GM08714 (cell line): ENCODE results near the gene C22orf31.

Experiments
- H3K4me3 ChIP-seq: fragments of 200-500 bp; sonication (Bioruptor generic); 2 replicates; pipeline ENCODE4 v1.5.1; 2014; ENCODE audit warnings: mild to moderate bottlenecking, low read length, inconsistent platforms
- ZNF274 ChIP-seq: IDR thresholded peaks from 2 replicates; pipeline ENCODE4 v1.6.1; 2012; ENCODE audit warnings: mild to moderate bottlenecking, low read depth, low read length

C22orf31 gene

DNA sequence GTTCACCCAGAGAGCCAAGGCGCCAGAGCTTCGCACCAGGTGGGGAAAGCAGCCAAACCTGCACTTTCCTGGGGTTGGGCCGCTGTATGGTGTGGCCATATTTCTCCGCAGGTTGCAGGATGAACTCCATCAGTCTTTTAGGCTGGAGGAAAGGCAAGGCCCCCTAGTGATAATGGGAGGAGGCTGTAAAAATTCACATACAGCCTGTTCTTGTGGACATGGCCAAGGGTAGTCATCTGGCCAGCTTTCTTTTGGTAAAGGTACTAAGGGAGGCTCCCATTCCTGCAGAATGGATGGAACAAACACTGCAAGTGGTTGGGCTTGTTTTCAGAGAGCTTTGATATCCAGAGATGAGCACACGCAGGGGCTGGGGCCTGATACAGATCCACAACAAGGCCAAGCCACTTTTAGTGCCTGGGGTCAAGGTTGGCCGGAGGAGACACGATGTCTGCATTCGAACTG, 29.6 kb downstream of the C22orf31 start:
- TF ChIP-seq ZNF274: no peak
- no peak overlapping the region for H3K4me3 ChIP-seq

DNA sequence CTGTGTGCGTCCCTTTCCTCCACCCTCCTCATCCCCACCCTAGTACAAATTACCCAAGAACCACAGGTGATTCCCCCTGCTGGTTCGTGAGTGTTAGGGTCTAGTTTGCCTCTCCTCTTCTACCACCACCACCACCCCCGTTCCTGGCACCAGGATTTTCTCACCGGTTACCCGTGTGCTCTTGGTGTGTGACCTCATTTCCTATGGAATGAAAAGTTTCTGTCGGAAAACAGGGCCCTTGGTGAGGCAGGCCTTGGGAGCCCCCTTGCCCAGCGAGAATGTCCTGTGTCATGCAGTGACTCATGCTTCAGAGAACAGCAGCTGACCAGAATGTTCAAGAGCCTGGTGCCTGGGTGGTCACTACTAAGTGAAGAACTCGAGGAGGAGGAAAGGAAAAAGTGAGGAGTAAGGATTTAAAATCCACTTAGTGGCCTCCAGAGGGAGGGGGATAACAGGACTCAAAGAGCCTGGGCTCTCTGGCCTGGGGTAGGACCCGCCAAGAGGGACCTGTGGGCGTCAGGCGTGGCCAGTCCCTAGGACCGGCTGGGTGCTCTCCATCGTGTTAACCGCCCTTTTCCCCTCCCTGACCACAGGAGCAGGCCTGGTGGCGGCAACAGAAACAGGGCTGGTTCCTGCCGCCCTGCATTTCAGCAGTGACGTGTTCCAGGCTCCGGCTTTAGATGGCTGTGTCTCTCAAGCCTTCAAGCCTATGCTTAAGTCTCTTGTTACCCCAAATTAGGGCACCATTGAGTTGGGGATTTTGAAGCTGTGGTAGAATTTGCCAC, 30.2 kb downstream of the C22orf31 start:
- H3K4me3 ChIP-seq: no peak overlapping the region
- no peak for TF ChIP-seq ZNF274

DNA sequence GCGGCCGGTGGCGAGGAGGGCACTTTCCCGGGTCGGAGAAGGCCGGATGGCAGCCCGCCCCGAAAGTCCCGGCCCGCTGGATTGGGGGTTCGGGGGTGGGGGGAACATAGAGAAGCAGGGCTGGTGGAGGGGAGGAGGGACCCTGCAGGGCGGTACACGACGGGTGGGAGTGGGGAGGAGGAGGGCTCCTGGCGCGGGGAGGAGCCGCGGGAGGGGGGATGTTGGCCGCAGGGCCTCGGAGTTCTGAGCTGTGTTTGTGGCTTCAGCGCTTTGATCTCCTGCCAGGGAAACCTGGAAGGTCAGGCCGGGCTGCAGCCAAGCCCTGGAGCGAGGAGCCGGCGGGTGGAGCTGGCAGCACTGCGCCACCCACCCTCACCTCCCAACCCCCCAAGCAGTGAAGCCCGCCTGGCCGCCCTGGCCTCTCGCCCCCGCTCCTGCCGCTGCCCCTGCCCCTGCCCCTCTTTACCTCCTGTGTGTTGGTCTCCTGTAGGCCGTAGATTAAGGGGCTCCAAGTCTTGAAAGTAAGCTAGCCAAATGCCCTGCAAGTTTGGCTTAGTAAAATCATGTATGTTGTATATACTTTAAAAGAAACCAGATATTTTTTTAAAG, 30.9 kb downstream of the C22orf31 start:
- no peak for TF ChIP-seq ZNF274
- H3K4me3 ChIP-seq: peak overlapping the region; percentile 33; the same call in 1 of the 2 replicates

DNA sequence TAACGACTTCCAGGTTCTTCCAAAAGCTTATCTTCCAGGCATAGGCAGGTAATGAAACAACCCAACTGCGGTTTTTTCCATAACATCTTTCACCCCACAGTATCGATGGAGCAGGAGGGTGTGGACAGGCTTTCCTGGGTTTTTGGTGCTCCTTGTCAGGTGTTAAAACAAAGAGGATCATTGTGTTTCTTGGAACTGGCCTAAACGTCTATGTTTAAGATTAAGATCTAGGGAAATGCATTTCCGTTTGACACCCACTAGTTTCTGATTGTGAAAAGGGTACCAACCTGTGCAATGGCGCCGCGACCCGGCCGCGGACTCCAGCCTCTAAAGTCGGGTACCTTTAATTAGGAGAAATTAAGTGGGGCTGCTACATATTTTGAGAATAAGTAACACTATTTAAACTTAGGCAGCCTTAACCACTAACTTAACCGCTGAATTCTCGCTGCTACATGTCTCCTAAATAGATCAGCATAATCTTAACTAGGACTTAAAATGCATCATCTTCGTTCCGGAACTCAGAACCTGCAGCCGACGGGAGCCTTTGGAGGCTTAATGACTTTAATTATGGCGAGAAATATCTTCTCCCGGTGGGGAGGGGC, 31.5 kb downstream of the C22orf31 start:
- H3K4me3 ChIP-seq: peak overlapping the region; percentile 33; the same call in 1 of the 2 replicates
- no peak for TF ChIP-seq ZNF274

DNA sequence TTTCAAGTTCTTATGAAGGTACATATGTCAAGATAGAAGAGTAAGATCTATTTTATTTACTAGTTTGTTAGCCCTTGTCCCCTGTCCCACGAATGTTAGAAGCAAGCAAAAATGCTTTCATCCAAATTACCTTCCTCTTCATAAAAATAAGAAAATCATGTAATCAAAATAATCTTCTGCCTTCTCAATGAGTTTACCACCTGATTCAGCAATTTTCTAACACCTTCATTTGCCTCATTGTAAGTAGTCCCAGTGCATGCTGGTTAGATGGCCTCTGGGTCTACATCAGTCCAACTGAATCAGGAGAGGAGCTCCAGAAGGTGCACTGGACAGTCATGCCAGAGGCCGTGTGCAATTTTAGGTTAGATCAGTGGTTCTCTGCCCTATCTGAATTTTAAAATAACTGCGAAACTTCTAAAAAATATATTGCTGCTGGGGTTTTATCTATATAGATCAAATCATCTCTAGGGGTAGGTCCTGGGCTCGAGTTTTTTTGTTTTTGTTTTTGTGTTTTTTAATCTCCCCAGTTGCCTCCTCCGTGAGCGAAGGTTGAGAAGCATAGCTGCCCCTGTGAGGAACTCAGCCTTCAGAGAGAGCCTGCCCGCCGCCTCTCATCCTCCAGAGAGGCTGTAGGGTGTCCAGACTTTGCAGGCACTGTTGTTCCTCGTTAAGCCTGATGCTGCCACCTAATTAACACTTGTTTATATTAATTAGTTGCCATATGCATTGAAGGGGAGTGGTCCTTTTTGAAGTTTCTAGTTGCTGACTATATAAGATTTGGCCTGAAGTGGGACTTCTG, 32.2 kb downstream of the C22orf31 start:
- TF ChIP-seq ZNF274: no peak
- no peak overlapping the region for H3K4me3 ChIP-seq

DNA sequence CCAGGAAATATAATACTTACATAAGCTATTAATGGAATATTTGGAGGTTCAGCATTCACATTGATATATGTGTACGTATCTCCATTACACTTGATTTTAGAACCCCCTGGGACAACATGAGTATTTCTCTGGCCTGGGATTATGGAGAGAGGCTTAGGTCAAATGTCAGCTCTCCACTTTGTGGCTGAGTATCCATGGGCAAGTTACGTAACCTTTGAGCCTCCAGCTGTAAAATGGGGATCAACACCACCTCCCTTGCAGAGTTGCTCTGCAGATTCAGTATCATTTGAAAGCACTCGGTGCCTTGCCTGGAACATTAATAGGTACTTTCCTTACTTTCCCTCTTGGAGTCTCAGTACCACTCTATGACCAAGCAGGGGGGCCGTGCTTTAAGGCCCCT, 33.2 kb downstream of the C22orf31 start:
- no peak overlapping the region for H3K4me3 ChIP-seq
- no peak for TF ChIP-seq ZNF274

DNA sequence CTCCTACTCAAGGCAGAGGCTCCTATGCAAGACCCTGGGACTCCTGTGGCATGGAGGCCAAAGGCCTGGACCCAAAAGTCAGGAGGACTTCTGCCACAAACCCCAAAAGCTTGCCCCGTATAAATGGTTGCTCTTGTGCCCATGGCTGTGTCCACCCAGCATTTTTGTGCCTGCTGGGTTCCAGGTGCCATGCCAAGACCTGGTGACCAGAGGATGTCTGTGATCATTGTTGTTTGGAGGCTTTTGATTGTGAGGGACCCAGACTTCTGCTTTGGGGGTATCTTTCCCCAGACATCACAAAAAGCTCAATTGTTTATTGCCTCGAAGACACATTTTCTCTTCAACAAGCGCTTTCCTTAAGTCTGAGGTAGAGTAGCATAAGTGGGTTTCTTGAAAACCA, 35.1 kb downstream of the C22orf31 start:
- no peak for TF ChIP-seq ZNF274
- H3K4me3 ChIP-seq: no peak overlapping the region

DNA sequence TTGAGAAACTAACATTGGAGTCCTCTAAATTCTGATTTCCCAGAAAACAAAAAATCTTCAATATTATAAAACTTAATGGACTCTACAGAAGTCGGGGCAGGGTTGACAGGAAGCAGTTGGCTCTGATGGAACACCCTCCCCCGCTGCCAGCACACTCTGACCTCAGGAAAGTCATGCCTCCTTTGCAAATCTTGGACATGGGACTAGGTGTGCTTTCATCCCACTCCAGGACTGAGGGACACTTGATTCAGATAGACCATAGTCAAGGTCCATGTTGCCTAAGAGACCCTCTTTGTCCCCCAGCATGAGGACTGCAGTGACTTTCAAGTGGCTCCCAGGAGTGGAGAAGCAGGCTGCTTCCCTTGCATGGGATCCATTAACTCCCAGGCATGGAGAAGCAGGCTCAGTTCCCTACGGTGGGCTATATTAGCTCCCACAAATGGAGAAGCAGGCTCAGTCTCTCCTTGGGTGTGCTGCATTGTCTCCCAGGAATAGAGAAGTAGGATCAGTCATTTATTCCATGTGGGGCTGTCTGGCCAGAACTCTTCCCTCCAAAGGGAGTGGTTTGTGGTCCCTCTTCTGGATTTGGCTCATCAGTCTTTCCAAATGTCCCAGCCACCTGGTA, 38.3 kb downstream of the C22orf31 start:
- H3K4me3 ChIP-seq: no peak overlapping the region
- TF ChIP-seq ZNF274: no peak

DNA sequence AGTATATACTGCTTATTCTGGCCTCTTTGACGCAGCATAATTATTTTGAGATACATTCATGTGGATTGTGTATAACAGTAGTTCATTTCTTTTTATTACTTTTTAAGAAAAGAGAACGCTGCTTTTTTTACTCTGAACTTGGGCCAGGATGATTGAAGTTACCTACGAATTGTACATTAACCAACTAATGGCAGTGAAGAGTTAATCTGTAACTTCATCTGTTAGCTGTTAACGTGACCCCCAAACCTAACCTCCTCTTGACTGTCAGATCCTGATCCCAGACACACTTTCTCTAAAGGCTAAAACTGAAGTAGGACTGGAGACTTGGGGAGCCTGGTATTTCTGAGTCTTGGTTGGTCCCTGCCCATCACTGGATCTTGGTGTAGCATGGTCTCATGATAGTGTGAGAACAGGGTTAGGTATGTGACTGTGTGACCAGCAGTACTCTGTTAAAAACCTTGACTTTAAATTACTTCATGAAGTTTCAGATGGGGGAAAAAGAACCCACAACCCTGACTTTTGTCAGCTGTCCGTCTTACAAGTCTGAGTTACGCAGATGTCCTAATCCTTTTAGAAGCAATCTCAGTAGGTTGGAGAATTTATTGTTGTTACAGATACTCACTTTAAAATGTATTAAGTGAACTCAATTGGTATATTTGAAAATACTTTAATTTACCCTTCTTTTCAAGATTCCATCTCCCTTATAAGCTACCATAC, 39.4 kb downstream of the C22orf31 start:
- H3K4me3 ChIP-seq: no peak overlapping the region; the same call in 1 of the 2 replicates
- no peak for TF ChIP-seq ZNF274

DNA sequence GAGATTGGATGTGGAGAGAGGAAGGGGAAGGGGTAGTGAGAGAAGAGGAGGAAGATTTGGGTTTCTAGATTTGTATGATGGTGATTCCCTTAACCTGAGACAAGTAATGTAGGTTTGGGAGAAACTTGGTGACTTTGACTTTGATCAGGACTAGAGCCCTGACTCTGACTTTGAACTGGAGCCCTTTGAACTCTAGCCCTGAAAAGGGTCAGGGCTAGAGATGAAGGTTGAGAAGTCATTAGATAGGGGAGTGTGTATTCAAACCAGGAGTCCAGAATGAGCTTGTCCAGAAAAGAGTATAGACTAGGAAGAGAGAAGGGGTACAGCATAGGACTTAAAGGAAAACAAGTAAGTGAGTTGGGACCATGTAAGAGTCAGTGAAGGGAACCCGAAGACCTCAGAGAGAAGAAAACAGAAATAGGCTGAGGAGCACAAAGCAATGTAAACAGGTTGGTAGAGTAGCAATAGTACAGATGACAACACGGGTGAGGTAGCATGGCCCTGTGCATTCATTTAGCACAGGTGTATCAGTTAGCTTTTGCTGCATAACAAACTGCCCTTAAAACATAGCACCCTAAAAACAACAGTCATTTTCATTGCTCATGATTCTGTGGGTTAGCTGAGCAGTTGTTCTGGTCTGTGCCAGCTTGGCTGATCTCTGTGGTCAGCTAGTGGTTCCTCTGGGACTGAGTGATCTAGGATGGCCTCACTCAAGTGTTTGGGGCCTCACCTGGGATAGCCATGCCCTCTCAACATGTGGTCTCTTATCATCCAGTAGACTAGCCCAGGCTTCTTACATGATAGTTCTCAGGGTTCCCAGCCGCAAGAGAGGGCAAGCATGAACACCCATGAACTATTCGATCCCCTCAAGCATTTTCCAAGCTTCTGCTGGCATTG, 43.1 kb downstream of the C22orf31 start:
- no peak for TF ChIP-seq ZNF274
- no peak overlapping the region for H3K4me3 ChIP-seq

DNA sequence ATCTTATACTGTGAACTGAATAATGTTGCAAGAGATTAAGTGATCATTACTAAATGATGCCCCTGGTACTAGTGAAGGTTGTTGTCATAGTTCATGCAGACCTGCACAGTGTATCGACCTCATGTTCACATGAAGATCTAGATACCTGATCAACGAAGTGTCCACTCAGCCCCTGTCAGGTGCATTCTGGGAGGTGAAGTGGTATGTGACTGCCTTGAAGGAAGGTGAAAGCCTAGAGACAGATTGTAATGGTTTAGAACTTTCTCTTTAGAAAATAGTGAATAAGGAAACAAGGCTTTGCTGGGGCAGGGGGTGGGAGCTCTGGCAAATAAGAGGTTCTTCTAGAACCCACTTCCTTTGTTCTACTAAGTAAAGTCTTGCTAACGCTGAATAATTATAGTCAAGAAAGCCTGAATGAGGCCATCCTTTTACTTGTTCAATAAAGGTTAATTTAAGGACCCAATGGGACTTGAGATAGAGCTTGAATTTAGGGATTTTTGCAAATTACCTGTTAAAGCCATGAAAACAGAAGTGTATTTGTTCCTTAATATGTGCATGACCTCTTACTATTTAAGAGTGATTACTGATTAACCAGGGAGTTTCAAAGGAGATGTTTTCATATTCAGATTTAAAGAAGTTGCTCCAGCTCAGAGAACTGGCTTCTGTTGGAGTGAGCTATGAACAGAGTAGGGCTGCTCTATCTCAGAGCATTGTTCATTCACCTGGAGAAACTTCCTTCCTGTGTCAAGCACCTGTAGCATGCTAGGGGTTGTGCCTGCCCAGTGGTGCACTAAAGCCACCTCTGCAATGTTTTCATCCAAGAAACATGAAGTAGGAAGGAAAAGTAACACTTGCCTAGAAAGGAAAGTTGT, 45.3 kb downstream of the C22orf31 start:
- no peak overlapping the region for H3K4me3 ChIP-seq
- TF ChIP-seq ZNF274: no peak
